Measurements from ENCODE around the gene PDE5A.

The PDE5A gene

GRCh38 chr4:119671205-119671604 lies 42.6 kb upstream of the PDE5A start:
- Histone ChIP-seq H3K4me3 (ENCODE audit: severe bottlenecking) (no peak overlapping the region), H3K4me1 (ENCODE audit: insufficient read depth, poor library complexity, severe bottlenecking) (no peaks in the 10 kb centered on the region), H3K27ac (ENCODE audit: poor library complexity, severe bottlenecking) (no peak overlapping the region), H3K9me3 (ENCODE audit: severe bottlenecking) (no peaks in the 10 kb centered on the region), H3K27me3 (ENCODE audit: insufficient read depth, poor library complexity, severe bottlenecking) (no peaks in the 10 kb centered on the region), H3K36me3 (ENCODE audit: low read depth) (no peaks in the 10 kb centered on the region)
- no peak for ATAC-seq (ENCODE audit: low read depth)
- no peak for TF ChIP-seq CTCF (IDR thresholded peaks at IDR 0.05; ENCODE audit: poor library complexity, severe bottlenecking)
- DNase-seq (ENCODE audit: low spot score): no peak

GRCh38 chr4:119667802-119668201 lies 39.2 kb upstream of the PDE5A start:
- DNase-seq (ENCODE audit: low spot score) (no peak), ATAC-seq (ENCODE audit: low read depth) (no peak)
- no peak for TF ChIP-seq CTCF (IDR thresholded peaks at IDR 0.05; ENCODE audit: poor library complexity, severe bottlenecking)
- Histone ChIP-seq H3K27me3 (ENCODE audit: insufficient read depth, poor library complexity, severe bottlenecking) (no peaks in the 10 kb centered on the region), H3K36me3 (ENCODE audit: low read depth) (no peaks in the 10 kb centered on the region), H3K4me3 (ENCODE audit: severe bottlenecking) (no peak overlapping the region), H3K9me3 (ENCODE audit: severe bottlenecking) (no peaks in the 10 kb centered on the region), H3K4me1 (ENCODE audit: insufficient read depth, poor library complexity, severe bottlenecking) (no peaks in the 10 kb centered on the region), H3K27ac (ENCODE audit: poor library complexity, severe bottlenecking) (no peak overlapping the region)

GRCh38 chr4:119666653-119667091 lies 38.1 kb upstream of the PDE5A start:
- no peak for TF ChIP-seq CTCF (IDR thresholded peaks at IDR 0.05; ENCODE audit: poor library complexity, severe bottlenecking)
- Histone ChIP-seq H3K4me1 (ENCODE audit: insufficient read depth, poor library complexity, severe bottlenecking) (no peaks in the 10 kb centered on the region), H3K27me3 (ENCODE audit: insufficient read depth, poor library complexity, severe bottlenecking) (no peaks in the 10 kb centered on the region), H3K9me3 (ENCODE audit: severe bottlenecking) (no peaks in the 10 kb centered on the region), H3K4me3 (ENCODE audit: severe bottlenecking) (no peak overlapping the region), H3K36me3 (ENCODE audit: low read depth) (no peaks in the 10 kb centered on the region), H3K27ac (ENCODE audit: poor library complexity, severe bottlenecking) (no peak overlapping the region)
- DNase-seq (ENCODE audit: low spot score) (no peak), ATAC-seq (ENCODE audit: low read depth) (no peak)

- H3K27ac ChIP-seq (ENCODE audit: poor library complexity, severe bottlenecking): no peak overlapping the region
- DNase-seq (ENCODE audit: low spot score) (no peak), ATAC-seq (ENCODE audit: low read depth) (no peak)
- no peaks in the 10 kb centered on the region for H3K4me1 ChIP-seq (ENCODE audit: insufficient read depth, poor library complexity, severe bottlenecking)
- no peaks in the 10 kb centered on the region for H3K27me3 ChIP-seq (ENCODE audit: insufficient read depth, poor library complexity, severe bottlenecking)
- no peak for TF ChIP-seq CTCF (IDR thresholded peaks at IDR 0.05; ENCODE audit: poor library complexity, severe bottlenecking)
- H3K36me3 ChIP-seq (ENCODE audit: low read depth): no peaks in the 10 kb centered on the region
- no peaks in the 10 kb centered on the region for H3K9me3 ChIP-seq (ENCODE audit: severe bottlenecking)
- H3K4me3 ChIP-seq (ENCODE audit: severe bottlenecking): no peak overlapping the region
These were observed 37.1 kb upstream of the PDE5A start for GRCh38 chr4:119665752-119666151.

- H3K27me3 ChIP-seq (ENCODE audit: insufficient read depth, poor library complexity, severe bottlenecking): no peaks in the 10 kb centered on the region
- H3K36me3 ChIP-seq (ENCODE audit: low read depth): no peaks in the 10 kb centered on the region
- H3K4me3 ChIP-seq (ENCODE audit: severe bottlenecking): no peak overlapping the region
- H3K4me1 ChIP-seq (ENCODE audit: insufficient read depth, poor library complexity, severe bottlenecking): no peaks in the 10 kb centered on the region
- ATAC-seq (ENCODE audit: low read depth) (no peak), DNase-seq (ENCODE audit: low spot score) (no peak)
- TF ChIP-seq CTCF (IDR thresholded peaks at IDR 0.05; ENCODE audit: poor library complexity, severe bottlenecking): no peak
- H3K9me3 ChIP-seq (ENCODE audit: severe bottlenecking): no peaks in the 10 kb centered on the region
- H3K27ac ChIP-seq (ENCODE audit: poor library complexity, severe bottlenecking): no peak overlapping the region
These were observed 35.7 kb upstream of the PDE5A start for GRCh38 chr4:119664168-119664907.

Measured in RWPE2 (cell line).